SU-DHL-6 (cell line): ENCODE results near the gene CD8A.

Source experiments
- H2AFZ ChIP-seq: fragments of 200-600 bp; sonication (generic); 2 replicates; pipeline ENCODE4 v1.6.1; 2014; ENCODE audit warnings: low read depth, mild to moderate bottlenecking, moderate library complexity, mixed read lengths, antibody characterized with exemption, low read length; ENCODE audit not compliant: severe bottlenecking
- H3F3A ChIP-seq: fragments of 200-600 bp; shearing (Covaris generic); 2 replicates; pipeline ENCODE4 v1.6.0; 2016; ENCODE audit warnings: antibody characterized with exemption, mild to moderate bottlenecking; ENCODE audit not compliant: insufficient read depth
- H3K27ac ChIP-seq: fragments of 200-600 bp; sonication (generic); 2 replicates; pipeline ENCODE4 v1.5.1; 2016; ENCODE audit warnings: low read depth, mild to moderate bottlenecking, low read length, moderate library complexity, mixed read lengths
- H3K27me3 ChIP-seq: fragments of 200-600 bp; sonication (generic), shearing (Covaris generic); 2 replicates; pipeline ENCODE4 v1.6.0; 2014; ENCODE audit warnings: mild to moderate bottlenecking, low read length
- H3K36me3 ChIP-seq: fragments of 200-600 bp; sonication (generic); 2 replicates; pipeline ENCODE4 v1.6.1; 2014; ENCODE audit warnings: mild to moderate bottlenecking, low read length, mixed read lengths
- H3K4me2 ChIP-seq: fragments of 300-600, 200-600 bp; shearing (Covaris generic), sonication (generic); 2 replicates; pipeline ENCODE4 v1.6.0; 2014; ENCODE audit warnings: low read length, low read depth, mild to moderate bottlenecking; ENCODE audit not compliant: poor library complexity, severe bottlenecking
- H3K4me3 ChIP-seq: fragments of 200-600 bp; sonication (generic); 2 replicates; pipeline ENCODE4 v1.5.1; 2014; ENCODE audit warnings: antibody characterized with exemption, low read length, mild to moderate bottlenecking, mixed read lengths; ENCODE audit not compliant: insufficient read depth, poor library complexity, severe bottlenecking
- H3K79me2 ChIP-seq: fragments of 200-600 bp; sonication (generic); 2 replicates; pipeline ENCODE4 v1.6.1; 2014; ENCODE audit warnings: mild to moderate bottlenecking, low read length, moderate library complexity; ENCODE audit not compliant: insufficient read depth
- H3K9ac ChIP-seq: fragments of 200-600 bp; sonication (generic); 2 replicates; pipeline ENCODE4 v1.7.0; 2014; ENCODE audit warnings: mild to moderate bottlenecking, low read length
- H3K9me2 ChIP-seq: fragments of 200-600 bp; sonication (generic); replicated peaks from 2 replicates; pipeline ENCODE4 v1.6.1; 2014; ENCODE audit warnings: low read length; ENCODE audit not compliant: insufficient read depth
- H3K9me3 ChIP-seq: fragments of 200-600 bp; sonication (generic); 2 replicates; pipeline ENCODE4 v1.6.1; 2014; ENCODE audit warnings: low read length, mixed read lengths; ENCODE audit not compliant: insufficient read depth
- H4K20me1 ChIP-seq: fragments of 200-600 bp; sonication (generic); 2 replicates; pipeline ENCODE4 v1.6.1; 2014; ENCODE audit warnings: low read depth, mild to moderate bottlenecking, antibody characterized with exemption, low read length, moderate library complexity, mixed read lengths
- EZH2phosphoT487 ChIP-seq: fragments of 200-600 bp; sonication (generic), shearing (Covaris generic); conservative IDR thresholded peaks from 2 replicates; pipeline ENCODE4 v1.6.1; 2018; ENCODE audit warnings: mild to moderate bottlenecking, antibody characterized with exemption, low read length, moderate library complexity, mixed read lengths
- TF ChIP-seq, protein P1 (sequence below): fragments of 200-600 bp; sonication (generic); IDR thresholded peaks from one replicate; pipeline ENCODE4 v1.5.1; 2017; ENCODE audit warnings: antibody characterized with exemption, mild to moderate bottlenecking, low read length, moderate library complexity; ENCODE audit not compliant: insufficient read depth, poor library complexity, severe bottlenecking

The CD8A gene

DNA sequence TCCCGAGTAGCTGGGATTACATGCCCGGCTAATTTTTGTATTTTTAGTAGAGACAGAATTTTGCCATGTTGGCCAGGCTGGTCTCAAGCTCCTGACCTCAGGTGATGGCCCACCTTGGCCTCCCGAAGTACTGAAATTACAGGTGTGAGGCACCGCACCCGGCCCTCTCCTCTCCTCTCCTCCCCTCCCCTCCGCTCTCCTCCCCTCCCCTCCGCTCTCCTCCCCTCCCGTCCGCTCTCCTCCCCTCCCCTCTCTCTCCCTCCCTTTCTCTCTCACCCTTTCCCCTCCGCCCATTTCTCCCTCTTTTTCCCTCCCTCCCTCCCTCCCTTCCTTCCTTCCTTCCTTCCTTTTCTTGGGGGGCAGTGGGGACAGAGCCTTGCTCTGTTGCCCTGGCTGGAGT, 42.6 kb upstream of the CD8A start:
- H3K9ac ChIP-seq, result no peak overlapping the region
- no peak overlapping the region for H2AFZ ChIP-seq
- no peaks in the 10 kb centered on the region for H3K9me3 ChIP-seq
- H3F3A ChIP-seq, result no peaks in the 10 kb centered on the region
- no peaks in the 10 kb centered on the region for H3K9me2 ChIP-seq
- TF ChIP-seq, protein P1, sequence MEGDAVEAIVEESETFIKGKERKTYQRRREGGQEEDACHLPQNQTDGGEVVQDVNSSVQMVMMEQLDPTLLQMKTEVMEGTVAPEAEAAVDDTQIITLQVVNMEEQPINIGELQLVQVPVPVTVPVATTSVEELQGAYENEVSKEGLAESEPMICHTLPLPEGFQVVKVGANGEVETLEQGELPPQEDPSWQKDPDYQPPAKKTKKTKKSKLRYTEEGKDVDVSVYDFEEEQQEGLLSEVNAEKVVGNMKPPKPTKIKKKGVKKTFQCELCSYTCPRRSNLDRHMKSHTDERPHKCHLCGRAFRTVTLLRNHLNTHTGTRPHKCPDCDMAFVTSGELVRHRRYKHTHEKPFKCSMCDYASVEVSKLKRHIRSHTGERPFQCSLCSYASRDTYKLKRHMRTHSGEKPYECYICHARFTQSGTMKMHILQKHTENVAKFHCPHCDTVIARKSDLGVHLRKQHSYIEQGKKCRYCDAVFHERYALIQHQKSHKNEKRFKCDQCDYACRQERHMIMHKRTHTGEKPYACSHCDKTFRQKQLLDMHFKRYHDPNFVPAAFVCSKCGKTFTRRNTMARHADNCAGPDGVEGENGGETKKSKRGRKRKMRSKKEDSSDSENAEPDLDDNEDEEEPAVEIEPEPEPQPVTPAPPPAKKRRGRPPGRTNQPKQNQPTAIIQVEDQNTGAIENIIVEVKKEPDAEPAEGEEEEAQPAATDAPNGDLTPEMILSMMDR, result no peak
- no peak for TF ChIP-seq EZH2phosphoT487
- no peak overlapping the region for H3K4me2 ChIP-seq
- no peak overlapping the region for H3K4me3 ChIP-seq
- H3K27me3 ChIP-seq, result no peaks in the 10 kb centered on the region
- no peaks in the 10 kb centered on the region for H3K36me3 ChIP-seq
- H3K79me2 ChIP-seq, result no peaks in the 10 kb centered on the region
- H3K27ac ChIP-seq, result no peak overlapping the region
- no peaks in the 10 kb centered on the region for H4K20me1 ChIP-seq

DNA sequence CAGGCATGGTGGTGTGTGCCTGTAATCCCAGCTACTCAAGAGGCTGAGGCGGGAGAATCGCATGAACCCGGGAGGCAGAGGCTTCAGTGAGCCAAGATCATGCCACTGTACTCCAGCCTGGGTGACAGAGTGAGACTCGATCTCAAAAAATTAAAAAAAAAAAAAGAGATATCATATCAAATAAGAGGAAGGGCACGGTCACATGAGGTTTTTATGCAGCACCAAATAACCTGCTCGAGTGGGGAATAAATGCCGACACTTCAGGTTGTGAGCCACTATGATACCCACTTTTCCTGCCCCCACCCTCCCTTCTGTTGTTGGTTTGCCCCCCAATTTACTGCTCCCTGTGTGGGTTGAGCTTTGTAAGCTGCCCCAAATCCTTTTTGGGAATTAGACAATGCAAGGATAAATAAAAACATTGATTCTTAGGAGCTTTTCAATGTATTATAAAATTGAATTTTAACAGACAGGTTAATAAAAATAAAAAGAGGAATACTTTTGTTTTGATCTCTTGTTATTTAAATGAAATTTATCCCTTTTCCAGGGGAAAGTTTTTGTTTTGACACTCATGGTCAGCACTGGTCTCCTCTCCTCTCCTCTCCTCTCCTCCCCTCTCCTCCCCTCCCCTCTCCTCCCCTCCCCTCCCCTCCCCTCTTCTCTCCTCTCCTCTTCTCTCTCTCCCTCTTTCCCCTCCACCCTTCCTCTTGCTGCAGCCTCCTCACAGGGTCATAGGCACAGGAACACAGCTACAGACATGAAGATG, 41.8 kb upstream of the CD8A start:
- no peaks in the 10 kb centered on the region for H3K9me3 ChIP-seq
- TF ChIP-seq, protein P1, result no peak
- no peak for TF ChIP-seq EZH2phosphoT487

DNA sequence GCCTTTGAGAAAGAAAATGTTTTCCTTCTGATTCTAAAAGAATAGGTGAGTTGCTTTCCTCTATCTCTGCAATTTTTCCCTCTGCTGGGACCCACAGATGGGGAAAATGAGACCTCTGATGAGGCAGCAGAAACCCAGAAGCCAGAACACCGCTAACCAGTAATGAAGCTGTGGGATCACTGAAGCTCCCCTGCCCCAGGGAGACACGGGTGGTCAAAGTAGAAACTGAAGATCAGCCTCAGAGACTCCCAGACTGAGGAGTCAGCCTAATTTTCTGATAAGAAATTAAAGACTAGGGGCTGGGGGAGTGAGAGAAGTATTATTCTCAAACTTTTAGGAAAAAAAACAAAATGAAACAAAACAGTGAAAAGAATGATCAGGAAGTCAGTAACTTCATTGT, 40.8 kb upstream of the CD8A start:
- Histone ChIP-seq H3K9me2 (no peaks in the 10 kb centered on the region), H3K9ac (no peak overlapping the region), H3K27ac (no peak overlapping the region), H2AFZ (no peak overlapping the region), H3K36me3 (no peaks in the 10 kb centered on the region), H4K20me1 (no peaks in the 10 kb centered on the region), H3K4me2 (no peak overlapping the region), H3F3A (no peaks in the 10 kb centered on the region), H3K4me3 (no peak overlapping the region), H3K27me3 (no peaks in the 10 kb centered on the region), H3K79me2 (no peaks in the 10 kb centered on the region), H3K9me3 (no peaks in the 10 kb centered on the region)
- TF ChIP-seq, protein P1, result no peak
- TF ChIP-seq EZH2phosphoT487, result no peak

More for the DNA sequence above, 41.8 kb upstream of the CD8A start:
- no peak overlapping the region for H3K4me2 ChIP-seq
- H3K9me2 ChIP-seq, result no peaks in the 10 kb centered on the region
- H3F3A ChIP-seq, result no peaks in the 10 kb centered on the region
- no peak overlapping the region for H3K27ac ChIP-seq
- H3K79me2 ChIP-seq, result no peaks in the 10 kb centered on the region
- H3K27me3 ChIP-seq, result no peaks in the 10 kb centered on the region
- H3K36me3 ChIP-seq, result no peaks in the 10 kb centered on the region
- no peaks in the 10 kb centered on the region for H4K20me1 ChIP-seq
- no peak overlapping the region for H3K4me3 ChIP-seq
- H3K9ac ChIP-seq, result no peak overlapping the region
- H2AFZ ChIP-seq, result no peak overlapping the region
